HG03354 (cell line): ENCODE data around the gene IMPACT.
A peak's percentile ranks its signal among the peaks of the same experiment; 100 is the strongest.

ENCODE experiments used
- ATAC-seq: cut with Tn5 transposase; IDR thresholded peaks from one replicate; pipeline ENCODE4 v1.9.1; 2021; ENCODE audit warnings: mild to moderate bottlenecking; ENCODE audit not compliant: unreplicated experiment, poor library complexity, severe bottlenecking

Gene IMPACT, protein sequence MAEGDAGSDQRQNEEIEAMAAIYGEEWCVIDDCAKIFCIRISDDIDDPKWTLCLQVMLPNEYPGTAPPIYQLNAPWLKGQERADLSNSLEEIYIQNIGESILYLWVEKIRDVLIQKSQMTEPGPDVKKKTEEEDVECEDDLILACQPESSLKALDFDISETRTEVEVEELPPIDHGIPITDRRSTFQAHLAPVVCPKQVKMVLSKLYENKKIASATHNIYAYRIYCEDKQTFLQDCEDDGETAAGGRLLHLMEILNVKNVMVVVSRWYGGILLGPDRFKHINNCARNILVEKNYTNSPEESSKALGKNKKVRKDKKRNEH

DNA sequence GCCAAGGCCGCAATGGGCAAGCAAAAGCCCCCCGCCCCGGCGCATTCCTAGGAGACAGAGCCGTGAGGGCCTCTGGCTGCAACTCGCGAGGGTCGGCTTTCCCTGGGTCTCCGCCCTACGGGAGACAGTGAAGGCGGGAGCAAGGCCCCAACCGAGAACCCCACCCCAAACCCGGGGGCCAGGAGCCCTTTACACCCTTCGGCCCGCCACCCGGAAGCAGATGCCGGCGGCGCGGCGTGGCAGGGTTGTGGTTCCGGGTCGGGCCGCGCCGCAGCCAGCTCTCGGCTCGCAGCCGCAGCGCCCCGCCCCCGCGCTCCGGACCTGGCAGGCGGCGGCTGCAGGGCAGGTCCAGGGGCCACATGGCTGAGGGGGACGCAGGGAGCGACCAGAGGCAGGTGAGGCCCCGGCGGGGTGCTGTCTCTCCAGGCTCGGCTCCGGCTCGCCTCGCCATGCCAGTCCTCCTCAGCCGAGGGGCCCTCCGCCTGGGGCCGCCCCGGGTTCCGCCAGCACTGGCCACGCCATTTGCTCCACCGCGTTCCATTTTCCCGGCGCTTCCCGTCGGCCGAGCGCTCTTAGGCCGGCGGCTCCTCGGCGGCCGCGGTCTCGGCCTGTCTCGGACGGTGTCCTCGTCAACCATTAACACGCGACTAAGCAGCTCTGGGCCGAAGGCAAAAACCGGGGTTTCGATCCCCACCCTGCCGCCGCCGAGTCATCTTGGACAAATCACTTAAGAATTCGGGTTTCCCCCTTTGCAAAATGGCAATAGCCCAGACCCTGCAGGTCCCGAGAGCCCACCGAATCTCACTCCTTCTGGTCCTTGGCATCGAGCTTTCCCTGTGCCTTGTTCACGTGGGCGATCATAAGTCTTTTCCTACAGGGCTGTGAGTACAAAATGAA is at the start of gene IMPACT:
TSS of gene IMPACT (plus strand) at position 273 of the 897 bp plus-strand sequence. CDS start at position 360, 87 bp downstream.
- peak; percentile 91 for ATAC-seq

DNA sequence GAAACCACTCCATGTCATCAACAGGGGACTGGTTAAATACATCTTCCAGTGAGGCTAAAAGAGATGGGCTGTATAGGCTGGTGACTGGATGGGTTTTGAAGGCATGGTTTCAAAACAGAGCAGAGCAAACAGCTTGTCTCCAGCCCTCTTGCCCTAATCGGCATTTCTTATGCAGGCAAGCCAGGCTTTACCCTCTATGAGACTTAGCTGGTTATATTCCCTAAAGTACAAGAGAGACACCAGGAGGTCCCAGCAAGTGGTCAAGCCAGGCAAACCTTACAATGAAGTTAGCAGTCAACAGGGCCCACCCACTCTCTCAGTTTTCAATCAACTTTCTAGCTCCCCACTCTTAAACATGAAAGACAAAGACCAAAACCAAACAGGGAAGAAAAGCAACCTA is 47.9 kb upstream of the IMPACT start:
- no peak for ATAC-seq

DNA sequence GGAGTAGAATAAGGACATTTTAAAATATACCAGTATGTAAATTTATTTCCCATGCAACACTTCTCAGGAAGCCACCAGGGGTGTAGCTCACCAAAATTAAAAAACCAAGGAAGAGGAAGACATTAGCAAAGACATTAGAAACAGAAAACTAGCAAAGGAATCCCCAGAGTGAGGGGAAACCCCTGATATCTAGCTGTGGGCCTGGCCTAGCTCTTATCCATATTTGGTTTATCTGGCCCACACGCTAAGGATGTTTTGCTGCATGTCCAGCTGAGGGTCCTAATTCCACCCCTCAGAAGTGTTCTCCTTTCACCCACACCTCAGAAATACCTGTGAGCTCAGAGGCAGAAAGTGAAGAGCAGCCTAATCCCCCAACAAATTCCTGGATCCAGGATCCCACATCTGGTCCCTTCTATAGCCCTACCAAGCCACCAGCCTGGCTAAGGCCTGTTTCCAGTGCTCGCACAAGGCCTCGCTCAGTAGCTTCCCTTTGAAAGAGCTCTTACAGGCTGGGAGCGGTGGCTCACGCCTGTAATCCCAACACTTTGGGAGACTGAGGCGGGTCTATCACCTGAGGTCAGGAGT is 46.2 kb upstream of the IMPACT start:
- no peak for ATAC-seq

DNA sequence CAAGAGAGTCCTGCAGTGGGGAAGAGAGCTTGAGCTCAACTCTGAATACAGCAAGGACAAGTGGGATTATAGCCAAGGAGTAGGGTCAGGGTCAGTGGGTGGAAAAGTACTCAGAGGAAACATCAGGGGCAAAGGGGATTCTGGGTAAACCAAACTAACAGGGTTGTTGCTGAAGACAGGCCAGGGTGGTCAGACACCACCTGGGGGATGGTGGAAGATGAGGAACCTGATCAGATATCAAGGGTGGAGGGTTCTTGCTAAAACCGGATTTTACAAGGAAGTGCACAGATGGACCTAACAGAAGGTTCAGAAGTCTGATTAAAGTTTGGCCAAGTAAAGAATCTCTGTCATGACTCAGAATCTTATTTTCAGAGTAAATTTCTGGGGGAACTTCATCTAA is 45.3 kb upstream of the IMPACT start:
- no peak for ATAC-seq

DNA sequence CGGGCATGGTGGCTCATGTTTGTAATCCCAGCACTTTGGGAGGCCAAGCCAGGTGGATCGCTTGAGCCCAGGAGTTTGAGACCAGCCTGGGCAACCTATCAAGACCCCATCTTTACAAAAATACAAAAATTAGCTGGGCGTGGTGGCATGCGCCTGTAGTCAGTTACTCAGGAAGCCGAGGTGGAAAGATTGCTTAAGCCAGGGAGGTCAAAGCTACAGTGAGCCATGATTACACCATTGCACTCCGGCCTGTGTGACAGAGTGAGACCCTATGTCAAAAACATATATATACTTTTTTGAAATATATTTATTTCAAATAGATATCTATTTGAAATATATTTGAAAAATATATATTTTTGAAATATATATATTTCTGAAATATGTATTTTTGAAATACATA is 39.8 kb upstream of the IMPACT start:
- no peak for ATAC-seq

DNA sequence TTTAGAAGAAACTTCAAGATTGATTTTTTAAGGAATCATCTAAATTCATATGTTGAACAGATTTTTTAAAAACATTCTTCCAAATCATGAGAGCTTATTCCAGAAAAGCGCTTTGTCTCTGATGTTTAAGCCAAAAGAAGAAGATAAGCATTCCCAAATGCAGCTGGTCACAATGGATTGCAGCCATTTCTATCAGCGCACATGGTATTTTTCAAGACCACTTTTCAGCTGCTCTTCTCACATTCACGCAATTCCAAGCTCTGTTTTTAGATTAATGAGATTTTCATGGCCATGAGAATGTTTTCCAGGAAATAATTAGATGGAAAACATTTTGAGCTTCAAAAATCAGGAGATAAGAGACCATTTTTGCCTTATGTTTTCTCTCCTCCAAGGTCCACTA is 37.5 kb upstream of the IMPACT start:
- ATAC-seq, result no peak

DNA sequence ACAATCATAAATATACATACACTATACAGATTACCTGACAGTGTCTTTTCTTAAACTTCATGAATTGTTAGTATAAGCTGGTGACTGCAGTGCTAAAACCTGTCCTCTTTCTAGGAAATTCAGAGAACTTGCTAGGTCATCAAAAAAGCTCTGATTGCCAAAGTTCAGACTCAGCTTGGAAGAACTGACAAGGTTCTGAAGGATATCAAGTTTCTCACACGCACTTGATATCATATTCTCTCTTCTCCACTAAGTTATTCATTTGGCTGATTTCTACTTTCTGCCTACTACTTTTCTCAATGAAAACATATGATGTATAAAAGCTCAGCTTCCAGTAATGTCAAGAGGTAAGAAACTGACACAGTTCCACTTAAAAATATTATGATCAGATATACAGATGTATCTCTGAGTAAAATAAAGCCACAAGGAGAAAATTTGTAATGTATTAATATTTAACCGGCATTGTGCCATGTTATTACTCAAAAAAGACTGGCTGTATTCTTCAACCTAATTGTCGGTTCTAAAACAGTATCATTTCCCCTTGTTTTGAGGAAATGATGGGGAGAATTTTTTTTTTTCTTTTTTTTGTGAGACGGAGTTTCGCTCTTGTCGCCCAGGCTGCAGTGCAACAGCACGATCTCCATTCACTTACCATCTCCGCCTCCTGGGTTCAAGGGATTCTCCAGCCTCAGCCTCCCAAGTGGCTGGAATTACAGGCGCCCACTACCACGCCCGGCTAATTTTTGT is 31.2 kb upstream of the IMPACT start:
- ATAC-seq, result no peak

DNA sequence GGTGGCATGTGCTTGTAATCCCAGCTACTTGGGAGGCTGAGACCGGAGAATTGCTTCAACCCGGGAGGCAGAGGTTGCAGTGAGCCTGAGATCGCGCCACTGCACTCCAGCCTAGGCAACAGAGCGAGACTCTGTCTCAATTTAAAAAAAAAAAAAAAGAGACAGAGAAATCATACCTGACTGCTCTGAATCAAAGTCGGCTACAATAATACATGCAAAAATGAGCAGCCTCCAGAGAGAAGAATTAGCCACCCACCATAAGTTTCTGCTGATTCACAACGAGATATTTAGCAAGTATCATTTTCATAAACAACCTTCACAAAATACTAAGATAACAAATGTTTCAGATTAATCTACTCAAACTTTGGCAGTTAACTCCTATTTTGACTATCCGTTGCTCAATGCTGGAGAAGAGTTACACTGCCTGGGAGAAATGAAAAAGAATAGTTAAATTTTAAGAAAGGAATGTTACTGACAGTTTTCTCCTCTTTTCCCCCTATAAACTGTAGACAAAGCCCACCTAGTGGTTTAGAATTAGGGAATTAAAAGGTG is 30.3 kb upstream of the IMPACT start:
- ATAC-seq, result no peak

DNA sequence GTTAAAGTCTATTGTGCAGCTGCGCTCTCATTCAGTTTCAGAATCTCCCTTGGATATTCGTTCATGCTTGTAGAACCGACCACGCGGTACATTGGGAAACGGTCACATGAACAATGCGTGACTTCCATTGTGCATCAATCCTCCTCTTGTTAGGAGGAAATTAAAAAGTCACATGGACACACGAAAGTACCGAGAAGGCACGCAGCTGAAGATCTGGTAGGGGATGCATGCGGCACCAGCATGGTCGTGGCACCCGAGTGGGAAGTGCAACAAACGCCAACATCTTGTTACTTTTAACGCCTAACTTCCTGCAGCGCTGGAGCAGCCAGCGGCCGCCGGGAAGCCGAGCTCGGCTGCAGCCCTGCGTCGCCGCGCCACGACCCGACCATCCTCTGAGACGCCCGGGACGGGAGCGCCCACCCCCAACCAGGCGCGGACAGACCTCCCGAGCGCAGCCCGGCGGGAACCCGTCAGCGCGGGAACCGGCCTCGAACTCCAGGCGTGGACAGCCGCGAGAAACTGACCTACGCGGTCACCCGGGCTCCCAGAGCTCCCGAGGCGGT is 29.3 kb upstream of the IMPACT start:
- ATAC-seq, result peak; percentile 31

DNA sequence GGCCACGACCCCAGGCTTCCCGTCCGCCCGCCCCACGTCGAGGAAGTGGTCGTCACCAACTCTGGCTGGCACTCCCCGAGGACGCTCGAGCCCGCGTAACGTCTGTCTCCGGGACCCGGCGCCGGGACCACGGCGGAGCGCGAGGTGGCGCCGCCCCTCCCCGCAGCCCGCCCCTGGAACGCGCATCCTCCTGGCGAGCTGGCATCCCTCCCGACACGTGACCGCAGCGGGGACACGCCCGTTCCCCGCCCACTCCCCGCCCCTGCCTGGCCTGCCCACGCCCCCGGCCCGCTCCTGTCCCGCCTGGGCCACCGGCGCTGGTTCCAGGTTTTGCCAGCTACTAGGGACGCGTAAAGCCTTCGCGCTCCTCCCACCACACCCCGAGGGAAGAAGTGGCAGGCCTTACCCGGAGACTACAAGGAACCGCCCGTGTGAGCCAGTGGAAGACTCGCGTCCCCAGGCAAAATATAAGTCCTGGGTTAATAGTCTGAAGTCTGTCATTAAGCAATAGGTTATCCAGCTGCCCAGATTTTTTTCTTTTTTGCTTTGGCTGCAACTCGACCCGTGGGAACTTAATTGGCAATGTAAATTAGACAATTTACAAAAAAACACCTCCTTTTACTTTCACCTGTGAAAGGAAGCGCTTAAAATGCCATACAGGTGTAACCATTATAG is 28.6 kb upstream of the IMPACT start, which contains the start of gene OSBPL1A:
TSS of gene OSBPL1A (minus strand) at position 131 of the 675 bp plus-strand sequence. CDS start 20,291 bp downstream, outside the sequence.
- peak; percentile 82 for ATAC-seq

DNA sequence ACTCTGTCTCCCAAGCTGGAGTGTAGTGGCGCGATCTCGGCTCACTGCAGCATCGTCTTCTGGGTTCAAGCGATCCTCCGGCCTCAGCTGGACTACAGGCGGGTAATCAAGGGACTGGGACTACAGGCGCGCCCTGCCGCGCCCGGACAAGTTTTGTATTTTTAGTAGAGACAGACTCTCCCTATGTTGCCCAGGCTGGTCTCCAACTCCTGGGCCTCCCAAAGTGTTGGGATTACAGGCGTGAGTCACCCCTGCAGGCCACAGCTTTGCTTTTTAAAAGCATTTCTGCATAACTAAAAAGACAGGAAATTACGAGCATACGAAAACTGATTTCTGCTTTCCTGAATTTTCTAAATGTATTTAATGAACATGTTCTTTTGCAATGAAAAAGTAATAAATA is 27.9 kb upstream of the IMPACT start:
- ATAC-seq, result no peak

DNA sequence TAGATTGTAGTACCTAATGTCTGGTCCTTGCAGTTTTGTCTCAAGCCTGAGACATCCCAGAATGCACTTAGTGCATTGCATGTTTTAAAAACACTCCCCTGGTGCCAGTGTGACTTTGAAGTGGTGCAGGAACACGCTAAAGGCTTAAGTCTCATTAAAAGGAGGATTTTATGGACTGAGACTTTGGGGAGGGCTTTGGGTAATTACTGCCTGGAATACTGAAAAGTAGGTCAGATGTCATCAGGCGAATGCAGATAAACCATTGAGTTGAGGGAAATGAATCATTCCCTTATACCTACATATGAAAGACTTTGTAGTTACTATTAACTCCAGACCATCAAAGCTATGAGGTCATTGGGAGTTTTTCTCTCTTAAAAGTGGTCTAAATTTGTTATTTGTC is 25.9 kb upstream of the IMPACT start:
- no peak for ATAC-seq

DNA sequence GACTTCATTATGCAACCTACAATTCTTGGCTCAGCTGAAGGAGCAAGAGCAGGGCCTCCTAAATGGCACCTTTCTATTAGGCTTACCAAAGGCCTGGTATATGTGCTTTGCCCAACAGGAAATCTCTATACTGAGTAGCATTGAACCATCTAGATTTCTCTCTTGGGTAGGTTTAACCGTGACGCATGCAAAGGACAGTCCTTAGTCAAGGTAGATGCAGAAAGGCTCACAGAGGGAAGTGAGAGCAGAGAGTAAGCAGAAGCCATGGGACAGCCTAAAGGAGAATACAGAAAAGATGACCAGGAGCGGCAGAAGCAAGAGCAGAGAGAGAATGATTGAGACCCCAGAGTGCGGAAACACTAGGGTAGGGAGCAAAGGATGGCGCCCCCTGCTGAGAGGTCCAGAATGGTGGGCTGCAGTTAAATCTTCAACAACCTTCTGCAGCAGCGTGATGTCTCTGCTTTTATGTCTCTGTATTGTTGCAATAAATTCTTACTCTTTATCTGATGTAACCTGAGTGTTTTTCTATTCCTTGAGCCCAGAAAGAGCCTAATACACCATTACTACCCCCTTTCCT is 24.2 kb upstream of the IMPACT start:
- ATAC-seq, result no peak

DNA sequence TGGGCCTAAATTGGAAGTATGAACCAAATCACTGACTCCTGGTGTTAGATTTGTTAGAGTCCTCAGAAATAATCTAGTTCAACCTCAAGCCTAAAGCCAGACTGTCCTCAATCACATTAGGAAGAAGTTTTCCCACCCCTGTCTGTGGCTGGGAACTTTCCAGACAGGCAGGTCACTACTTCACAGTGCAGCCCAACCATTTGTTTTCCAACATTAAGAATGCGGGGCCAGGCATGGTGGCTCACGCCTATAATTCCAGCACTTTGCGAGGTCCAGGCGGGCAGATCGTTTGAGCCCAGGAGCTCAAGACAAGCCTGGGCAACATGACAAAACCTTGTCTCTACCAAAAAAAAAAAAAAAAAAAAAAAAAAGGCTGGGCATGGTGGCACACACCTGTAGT is 23.4 kb upstream of the IMPACT start:
- no peak for ATAC-seq

DNA sequence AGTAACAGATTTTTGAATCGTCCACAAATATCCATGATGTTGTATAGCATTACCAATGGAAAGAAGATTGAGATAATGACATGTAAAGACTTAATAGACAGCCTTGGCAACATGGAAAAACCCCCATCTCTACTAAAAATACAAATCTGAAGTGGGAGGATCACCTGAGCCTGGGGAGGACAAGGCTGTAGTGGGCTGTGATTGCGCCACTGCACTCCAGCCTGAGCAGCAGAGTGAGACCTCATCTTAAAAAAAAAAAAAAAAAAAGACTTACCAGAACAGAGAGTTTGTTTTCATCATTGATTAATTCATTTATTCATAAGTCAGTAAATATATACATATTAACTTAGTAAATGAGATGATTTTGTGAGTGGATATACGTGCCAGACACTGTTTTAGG is 21.9 kb upstream of the IMPACT start:
- no peak for ATAC-seq

DNA sequence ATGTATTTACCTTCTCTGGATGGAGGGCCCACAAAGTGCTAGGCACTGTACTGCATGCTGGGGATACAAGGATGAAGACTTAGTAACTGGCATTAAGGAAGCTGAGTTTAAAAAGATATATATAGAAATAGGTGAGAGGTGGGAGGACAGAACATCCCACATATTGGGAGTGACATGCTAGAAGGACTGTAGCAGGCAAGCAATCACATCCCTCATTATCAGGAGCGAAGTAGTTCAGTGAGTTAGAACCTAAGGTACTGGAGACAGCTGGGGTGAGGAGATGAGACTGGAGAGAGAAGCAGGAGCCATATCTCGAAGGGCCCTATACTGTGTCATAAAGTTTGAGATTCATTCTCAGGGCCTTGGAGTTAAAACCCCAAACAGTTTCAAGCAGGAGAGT is 18.0 kb upstream of the IMPACT start:
- ATAC-seq, result no peak

DNA sequence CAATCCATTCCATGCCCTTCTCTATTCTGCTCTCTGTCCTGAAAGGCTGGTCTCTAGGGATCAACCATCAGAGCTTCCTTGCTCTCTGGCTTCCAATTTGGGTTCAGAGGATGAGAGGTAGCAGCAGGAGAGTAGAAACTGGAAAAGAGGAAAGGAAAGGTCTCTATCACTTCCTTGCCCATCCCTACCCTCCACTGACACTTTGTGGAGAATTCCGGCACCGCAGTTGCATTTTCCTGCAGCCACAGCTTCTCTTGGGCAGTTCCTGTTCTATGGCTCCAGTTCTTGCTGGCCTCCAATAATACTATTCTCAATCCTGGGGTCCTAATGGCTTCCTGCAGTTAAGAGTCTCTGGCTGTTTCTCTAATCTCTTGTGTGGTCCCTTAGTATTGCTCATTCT is 13.3 kb upstream of the IMPACT start:
- ATAC-seq, result no peak

DNA sequence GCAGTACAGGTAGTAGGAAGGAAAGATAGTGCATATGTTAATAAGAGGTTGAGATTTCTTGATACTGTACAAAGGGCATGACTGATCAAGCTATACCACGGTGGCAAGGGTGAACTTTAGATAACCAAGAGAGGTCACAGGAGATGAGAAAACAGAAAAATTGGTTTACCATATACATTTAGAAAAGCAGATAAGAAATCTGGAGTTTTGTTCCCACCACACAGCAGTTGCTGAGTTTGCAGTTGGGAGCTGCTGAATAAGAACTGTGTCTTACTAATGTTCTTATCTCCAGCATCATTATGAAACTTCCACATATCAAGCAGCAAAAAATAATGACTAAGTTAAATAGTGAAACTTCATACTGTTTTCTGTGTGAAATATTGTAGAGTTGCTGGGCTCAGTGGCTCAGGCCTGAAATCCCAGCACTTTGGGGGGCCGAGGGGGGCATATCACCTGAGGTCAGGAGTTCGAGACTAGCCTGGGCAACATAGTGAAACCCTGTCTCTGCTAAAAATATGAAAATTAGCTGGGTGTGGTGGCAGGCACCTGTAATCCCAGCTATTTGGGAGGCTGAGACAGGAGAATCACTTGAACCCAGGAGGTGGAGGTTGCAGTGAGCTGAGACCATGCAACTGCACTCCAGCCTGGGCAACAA is 12.0 kb upstream of the IMPACT start:
- no peak for ATAC-seq
